GM12878 (cell line): ENCODE data around the gene TTYH3.

ENCODE experiments used
- POLR2A ChIP-seq: IDR thresholded peaks from 2 replicates; pipeline ENCODE4 v1.6.1; 2011; ENCODE audit warnings: low read depth, mild to moderate bottlenecking, low read length
- POLR2AphosphoS5 ChIP-seq: IDR thresholded peaks from 2 replicates; pipeline ENCODE4 v1.6.1; 2011; ENCODE audit warnings: mild to moderate bottlenecking, low read length, inconsistent platforms
- POU2F2 ChIP-seq: IDR thresholded peaks from 3 replicates; pipeline ENCODE4 v1.6.1; 2011; ENCODE audit warnings: low read depth, mild to moderate bottlenecking, low read length, borderline replicate concordance
- RCOR1 ChIP-seq: conservative IDR thresholded peaks from 2 replicates; pipeline ENCODE4 v1.6.1; 2012; ENCODE audit warnings: low read depth, low read length, improper control_type of control experiment
- RFX5 ChIP-seq: IDR thresholded peaks from 2 replicates; pipeline ENCODE4 v1.6.1; 2011; ENCODE audit warnings: low read depth, low read length, improper control_type of control experiment
- STAT3 ChIP-seq: IDR thresholded peaks from 2 replicates; pipeline ENCODE4 v1.6.1; 2011; ENCODE audit warnings: low read depth, low read length, improper control_type of control experiment
- YY1 ChIP-seq: IDR thresholded peaks from 2 replicates; pipeline ENCODE4 v1.6.1; 2011; ENCODE audit warnings: low read depth, mild to moderate bottlenecking, low read length
- TF ChIP-seq, protein P1 (sequence below), 3 experiments: IDR thresholded peaks in 2 of 3; conservative IDR thresholded peaks in 1 of 3; 2 replicates each; pipeline ENCODE4 v1.5.1; 2011; ENCODE audit warnings: low read depth in 3 of 3, low read length in 3 of 3, mild to moderate bottlenecking in 3 of 3, control low read depth in 2 of 3, moderate library complexity in 2 of 3, inconsistent platforms in 1 of 3, mixed read lengths in 1 of 3; ENCODE audit not compliant: control insufficient read depth in 2 of 3, insufficient read depth in 1 of 3; ENCODE audit errors: extremely low read depth in 1 of 3
- TF ChIP-seq, protein P2 (sequence below): IDR thresholded peaks from 2 replicates; pipeline ENCODE4 v1.6.1; 2012; ENCODE audit warnings: low read depth, low read length, improper control_type of control experiment
- TF ChIP-seq, protein P3 (sequence below): fragments of 150-350 bp; IDR thresholded peaks from 2 replicates; pipeline ENCODE4 v1.6.1; 2014; ENCODE audit warnings: mild to moderate bottlenecking, low read depth, low read length

DNA sequence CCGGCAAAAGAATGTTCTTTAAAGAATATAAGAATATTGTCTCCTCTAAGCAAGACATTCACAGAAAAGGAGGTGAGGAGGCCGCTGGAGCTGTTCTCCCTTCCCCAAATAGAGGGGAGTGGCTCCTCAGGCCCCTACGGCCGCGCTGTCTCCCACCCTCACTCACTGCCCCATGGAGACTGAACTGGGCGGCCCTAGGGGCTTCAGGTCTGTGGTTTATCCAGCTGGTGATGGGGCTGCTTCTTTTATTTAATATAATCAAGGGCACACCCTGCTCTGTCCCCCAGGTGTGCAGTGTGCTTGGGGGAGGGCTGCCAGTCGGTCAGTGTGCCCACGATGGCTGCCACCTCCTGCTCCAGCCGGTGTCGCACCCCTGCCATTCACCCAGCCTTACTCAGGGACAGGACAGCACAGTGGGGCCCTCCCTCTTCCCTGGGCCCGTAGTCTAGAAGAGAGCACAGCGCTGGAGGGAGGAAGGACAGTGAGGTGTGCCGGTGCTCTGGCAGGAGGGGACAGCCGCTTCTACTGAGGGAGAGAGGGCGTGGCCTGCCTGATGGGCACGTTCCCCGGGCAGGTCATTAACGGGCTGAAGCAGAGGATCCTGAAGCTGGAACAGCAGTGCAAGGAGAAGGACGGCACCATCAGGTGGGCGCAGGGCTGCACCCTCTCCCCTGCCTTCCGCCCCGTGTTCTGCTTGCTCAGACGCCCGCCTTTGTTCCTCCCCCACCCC is 49.6 kb upstream of the TTYH3 start:
- TF ChIP-seq STAT3 (no peak), POU2F2 (no peak), YY1 (no peak), RFX5 (no peak), POLR2A (no peak), RCOR1 (no peak), POLR2AphosphoS5 (no peak)
- TF ChIP-seq, protein P1, sequence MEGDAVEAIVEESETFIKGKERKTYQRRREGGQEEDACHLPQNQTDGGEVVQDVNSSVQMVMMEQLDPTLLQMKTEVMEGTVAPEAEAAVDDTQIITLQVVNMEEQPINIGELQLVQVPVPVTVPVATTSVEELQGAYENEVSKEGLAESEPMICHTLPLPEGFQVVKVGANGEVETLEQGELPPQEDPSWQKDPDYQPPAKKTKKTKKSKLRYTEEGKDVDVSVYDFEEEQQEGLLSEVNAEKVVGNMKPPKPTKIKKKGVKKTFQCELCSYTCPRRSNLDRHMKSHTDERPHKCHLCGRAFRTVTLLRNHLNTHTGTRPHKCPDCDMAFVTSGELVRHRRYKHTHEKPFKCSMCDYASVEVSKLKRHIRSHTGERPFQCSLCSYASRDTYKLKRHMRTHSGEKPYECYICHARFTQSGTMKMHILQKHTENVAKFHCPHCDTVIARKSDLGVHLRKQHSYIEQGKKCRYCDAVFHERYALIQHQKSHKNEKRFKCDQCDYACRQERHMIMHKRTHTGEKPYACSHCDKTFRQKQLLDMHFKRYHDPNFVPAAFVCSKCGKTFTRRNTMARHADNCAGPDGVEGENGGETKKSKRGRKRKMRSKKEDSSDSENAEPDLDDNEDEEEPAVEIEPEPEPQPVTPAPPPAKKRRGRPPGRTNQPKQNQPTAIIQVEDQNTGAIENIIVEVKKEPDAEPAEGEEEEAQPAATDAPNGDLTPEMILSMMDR (IDR thresholded peaks at IDR 0.05 in 2 of 3, conservative IDR thresholded peaks at IDR 0.05 in 1 of 3; ENCODE audit: control insufficient read depth in 2 of 3, extremely low read depth in 1 of 3, insufficient read depth in 1 of 3, low read depth in 3 of 3, low read length in 3 of 3): no peak
- TF ChIP-seq, protein P2, sequence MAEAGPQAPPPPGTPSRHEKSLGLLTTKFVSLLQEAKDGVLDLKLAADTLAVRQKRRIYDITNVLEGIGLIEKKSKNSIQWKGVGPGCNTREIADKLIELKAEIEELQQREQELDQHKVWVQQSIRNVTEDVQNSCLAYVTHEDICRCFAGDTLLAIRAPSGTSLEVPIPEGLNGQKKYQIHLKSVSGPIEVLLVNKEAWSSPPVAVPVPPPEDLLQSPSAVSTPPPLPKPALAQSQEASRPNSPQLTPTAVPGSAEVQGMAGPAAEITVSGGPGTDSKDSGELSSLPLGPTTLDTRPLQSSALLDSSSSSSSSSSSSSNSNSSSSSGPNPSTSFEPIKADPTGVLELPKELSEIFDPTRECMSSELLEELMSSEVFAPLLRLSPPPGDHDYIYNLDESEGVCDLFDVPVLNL: no peak
- TF ChIP-seq, protein P3, sequence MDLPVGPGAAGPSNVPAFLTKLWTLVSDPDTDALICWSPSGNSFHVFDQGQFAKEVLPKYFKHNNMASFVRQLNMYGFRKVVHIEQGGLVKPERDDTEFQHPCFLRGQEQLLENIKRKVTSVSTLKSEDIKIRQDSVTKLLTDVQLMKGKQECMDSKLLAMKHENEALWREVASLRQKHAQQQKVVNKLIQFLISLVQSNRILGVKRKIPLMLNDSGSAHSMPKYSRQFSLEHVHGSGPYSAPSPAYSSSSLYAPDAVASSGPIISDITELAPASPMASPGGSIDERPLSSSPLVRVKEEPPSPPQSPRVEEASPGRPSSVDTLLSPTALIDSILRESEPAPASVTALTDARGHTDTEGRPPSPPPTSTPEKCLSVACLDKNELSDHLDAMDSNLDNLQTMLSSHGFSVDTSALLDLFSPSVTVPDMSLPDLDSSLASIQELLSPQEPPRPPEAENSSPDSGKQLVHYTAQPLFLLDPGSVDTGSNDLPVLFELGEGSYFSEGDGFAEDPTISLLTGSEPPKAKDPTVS: no peak
